Activated CD8-positive, alpha-beta memory T cell treated with anti-CD3 and anti-CD28 coated beads for 24 hours (primary cell): Measurements from ENCODE around the gene RIMKLB.

Experiments used
- DNase-seq: peaks from one replicate; pipeline ENCODE4 v3.0.0-alpha.2; 2020

RIMKLB gene

DNA sequence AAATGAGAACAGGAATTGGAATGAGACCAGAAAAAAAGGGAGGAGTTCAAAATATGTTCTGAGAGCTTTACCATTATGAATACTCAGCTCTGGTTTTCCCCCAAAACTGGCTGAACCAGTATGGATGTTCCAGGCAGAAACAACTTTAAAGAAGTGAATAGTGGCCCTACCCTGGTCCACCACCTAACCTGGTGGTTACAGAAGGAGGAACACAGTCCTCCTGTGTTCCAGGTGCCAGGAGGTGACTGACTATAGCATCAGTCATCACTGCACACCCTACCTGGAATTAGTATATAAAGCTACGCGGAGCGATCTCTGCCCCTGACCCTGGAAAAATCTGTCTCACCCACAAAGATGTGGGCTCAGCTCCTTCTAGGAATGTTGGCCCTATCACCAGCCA lies 124.5 kb downstream of the RIMKLB start, which contains the start of gene A2ML1:
Gene A2ML1 (plus strand): TSS at position 324 of the 400 bp plus-strand sequence. CDS start 31 bp downstream, at position 355.
- DNase-seq = no peak

DNA sequence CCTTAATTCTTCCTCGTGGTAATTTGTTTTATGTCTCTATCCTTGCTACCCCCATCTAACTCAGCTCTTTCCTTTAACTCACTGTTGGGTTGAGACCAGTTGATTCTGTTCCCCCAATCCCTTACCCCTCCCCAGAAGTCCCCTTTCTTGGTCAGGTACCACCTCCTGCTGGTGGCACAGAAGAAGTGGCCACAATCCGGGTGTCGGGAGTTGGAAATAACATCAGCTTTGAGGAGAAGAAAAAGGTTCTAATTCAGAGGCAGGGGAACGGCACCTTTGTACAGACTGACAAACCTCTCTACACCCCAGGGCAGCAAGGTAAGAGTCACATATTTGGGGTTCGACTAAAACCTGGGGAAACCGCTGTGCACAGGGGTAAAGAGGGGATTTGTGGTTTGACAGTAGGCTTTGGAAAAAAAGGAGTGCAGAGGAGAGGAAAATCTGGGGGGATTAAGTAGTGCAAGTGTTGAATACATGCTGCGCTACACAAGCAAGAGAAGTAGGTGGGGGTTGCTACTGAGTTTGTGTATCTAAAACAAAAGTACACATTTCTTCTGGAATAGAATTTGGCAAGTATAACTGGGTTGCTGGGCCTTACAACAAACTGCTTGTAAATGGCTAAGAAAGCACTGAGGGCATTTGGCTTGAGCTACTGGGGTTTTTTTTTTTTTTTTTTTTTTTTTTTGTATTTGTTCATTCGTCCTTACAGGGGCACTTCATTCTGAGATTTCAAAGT lies 125.9 kb downstream of the RIMKLB start:
- DNase-seq = no peak

DNA sequence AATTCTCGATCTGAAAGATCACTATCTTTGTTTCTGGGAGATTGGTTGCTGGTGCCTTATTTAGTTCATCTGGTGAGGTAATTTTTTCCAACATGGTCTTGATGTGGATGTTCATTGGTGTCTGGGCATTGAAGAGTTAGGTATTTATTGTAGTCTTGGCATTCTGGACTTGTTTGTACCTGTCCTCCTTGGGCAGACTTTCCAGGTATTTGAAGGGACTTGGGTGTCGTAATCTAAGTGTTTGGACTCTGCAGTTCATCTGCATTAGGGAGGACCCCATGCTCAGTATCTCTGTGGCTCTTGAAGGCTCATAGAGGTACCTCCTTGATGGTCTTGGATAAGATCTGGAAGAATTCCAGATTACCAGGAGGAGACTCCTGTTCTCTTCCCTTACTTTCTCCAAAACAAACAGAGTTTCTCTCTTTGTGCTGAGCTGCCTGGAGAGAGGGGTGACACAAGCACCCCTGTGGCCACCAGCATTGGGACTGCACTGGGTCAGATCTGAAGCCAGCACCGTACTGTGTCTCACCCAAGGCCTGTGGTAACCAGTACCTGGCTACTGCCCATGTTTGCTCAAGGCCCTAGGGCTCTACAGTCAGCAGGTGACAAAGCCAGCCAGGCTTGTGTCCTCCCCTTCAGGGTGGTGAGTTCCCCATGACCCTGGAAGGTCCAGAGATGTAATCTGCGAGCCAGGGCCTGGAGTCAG lies 129.9 kb downstream of the RIMKLB start:
- DNase-seq = no peak

DNA sequence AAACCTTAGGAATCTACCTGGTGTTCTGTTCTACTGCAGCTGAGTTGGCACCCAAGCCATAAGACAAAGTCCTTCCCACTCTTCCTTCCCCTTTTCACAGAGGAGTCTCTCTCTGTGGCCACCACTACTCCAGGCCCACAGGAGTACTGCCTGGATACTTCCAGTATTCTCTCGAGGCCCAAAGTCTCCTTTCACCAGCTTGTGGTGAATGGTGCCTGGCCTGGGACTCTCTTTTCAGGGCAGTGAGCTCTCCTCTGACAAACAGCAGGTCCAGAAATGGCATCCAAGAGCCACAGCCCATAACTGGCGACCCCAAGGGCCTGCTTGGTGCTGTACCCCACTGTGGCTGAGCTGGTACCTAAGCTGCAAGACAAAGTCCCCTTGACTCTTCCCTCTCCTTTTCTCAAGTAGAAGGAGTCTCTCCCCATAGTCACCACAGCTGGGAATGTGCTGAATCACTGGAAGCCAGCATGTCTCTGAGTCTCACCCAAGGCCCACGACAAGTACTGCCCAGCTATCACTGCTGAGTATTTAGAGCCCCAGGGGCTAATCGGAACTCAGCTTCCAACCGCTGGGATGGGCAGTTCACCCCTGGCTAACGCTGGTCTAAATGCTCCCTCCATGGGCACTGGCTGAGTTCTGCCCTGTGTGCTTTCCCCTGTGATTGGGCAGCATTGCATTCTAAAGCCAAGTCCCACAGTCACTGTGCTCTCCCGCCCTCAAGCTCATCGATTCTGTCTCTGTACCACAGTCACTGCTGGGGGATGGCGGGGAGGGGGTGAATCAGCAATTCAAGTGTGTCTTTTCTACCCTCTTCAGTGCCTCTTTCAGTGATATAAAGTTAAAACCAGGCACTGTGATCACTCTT lies 130.7 kb downstream of the RIMKLB start:
- no peak for DNase-seq

DNA sequence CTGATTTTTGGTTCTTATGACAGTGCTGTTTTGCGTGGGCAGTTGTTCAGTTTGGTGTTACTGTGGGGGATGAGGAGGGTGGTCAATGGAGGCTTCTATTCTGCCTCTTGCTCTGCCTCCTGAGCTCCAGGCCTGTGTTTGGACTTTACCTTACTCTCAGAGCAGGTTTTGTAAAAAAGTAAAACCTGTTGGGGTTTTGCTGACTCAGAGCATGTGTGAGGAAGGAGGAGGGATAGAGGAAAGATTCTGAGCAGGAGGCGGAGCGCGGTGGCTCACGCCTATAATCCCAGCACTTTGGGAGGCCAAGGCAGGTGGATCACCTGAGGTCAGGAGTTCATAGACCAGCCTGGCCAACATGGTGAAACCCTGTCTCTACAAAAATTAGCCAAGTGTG lies 131.3 kb downstream of the RIMKLB start:
- DNase-seq = no peak

DNA sequence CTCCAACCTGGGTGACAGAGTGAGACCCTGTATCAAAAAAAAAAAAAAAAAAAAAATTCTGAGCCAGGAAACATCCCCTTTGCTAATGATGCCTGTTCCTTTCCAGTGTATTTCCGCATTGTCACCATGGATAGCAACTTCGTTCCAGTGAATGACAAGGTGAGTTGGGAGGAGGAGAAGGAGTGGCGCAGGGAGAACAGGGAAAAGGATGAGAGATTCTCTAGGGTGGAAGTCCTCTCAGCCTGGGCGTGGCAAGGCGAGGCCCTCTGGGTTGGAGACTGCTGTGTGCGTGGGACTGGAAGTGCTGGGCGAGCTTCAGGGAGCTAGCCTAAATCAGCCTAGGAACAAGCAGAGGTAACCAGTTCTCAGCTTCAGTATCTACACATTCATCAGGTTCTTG lies 131.8 kb downstream of the RIMKLB start:
- no peak for DNase-seq

DNA sequence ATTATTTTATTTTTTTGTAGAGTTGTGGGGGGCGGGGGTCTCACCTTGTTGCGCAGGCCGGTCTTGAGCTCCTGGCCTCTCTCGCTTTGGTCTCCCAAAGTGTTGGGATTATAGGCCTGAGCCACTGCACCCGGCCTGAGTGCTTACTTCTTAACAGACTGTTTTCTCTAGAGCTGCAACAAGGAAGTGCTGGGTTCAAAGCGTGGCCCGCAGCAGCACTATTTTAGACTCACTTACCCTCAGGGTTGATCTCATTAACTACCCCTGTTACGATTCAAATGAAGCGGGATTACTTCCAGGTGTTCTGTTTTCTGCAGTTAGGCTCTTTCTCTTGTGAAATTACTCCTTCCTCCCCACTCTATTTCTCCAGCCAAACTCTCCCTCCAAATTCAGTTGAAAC lies 133.3 kb downstream of the RIMKLB start:
- DNase-seq = no peak

DNA sequence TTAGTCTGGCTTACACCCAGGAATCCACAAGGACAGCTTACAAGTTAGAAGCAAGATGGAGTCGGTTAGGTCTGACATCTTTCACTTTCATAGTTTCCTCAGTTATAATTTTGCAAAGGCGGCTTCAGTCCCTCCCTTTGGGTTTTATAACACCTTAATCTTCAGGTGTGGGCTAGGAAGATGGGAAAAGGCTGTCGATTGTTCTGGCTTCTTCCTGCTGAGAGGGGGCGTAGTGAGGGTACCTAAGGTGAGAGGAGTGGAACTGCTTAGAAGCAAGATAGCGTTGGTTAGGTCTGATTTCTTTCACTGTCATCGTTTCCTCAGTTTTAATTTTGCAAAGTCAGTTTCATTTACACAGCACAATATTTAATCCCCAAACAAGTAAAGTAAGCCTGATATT lies 134.7 kb downstream of the RIMKLB start:
- DNase-seq = no peak
